Endothelial cell of umbilical vein (primary cell): ENCODE results near the gene NCOR1. TPM values are rescaled to one million over a fixed set of nuclear protein-coding genes. Genes with fewer than 3 reads are reported as not detected.

Source experiments
- BruUV-seq: library from RNA; stranded (reverse); fragments of 400-500 nt; replicated peaks from 2 replicates; lab custom pipeline; 2021; lab: Mats Ljungman, UMichigan
- CTCF ChIA-PET: fragments of 300-600, 350-600 bp; sonication (Branson Sonifier 250); formaldehyde crosslinking; loops from one replicate; lab custom pipeline; 2021; ENCODE audit warnings: antibody characterized with exemption, inconsistent platforms; lab: Charles Lee
- POLR2A ChIA-PET: fragments of 300-600, 350-600 bp; sonication (Branson Sonifier 250); formaldehyde crosslinking; loops from one replicate; lab custom pipeline; 2021; ENCODE audit warnings: antibody characterized with exemption, inconsistent platforms; lab: Charles Lee
- DNase-seq: peaks from one replicate; pipeline ENCODE4 v3.0.0-alpha.2; 2011; ENCODE audit warnings: low read depth, low spot score
- FAIRE-seq: peaks from 2 replicates; lab custom pipeline; 2011; peaks lifted over from hg19 to GRCh38; lab: Jason Lieb, UNC
- H2AFZ ChIP-seq: 2 replicates; pipeline ENCODE4 v1.6.0; 2012; ENCODE audit warnings: low read depth, low read length, control low read depth, inconsistent platforms
- H3K27ac ChIP-seq: 2 replicates; pipeline ENCODE4 v1.5.1; 2011; ENCODE audit warnings: low read depth, mild to moderate bottlenecking, control low read depth, low read length, moderate library complexity; ENCODE audit not compliant: insufficient read depth
- H3K27me3 ChIP-seq, 2 experiments: 2 replicates each; pipeline versions ENCODE4 v1.6.0 to v1.6.1; 2011; ENCODE audit warnings: low read length in 2 of 2, mixed read lengths in 1 of 2; ENCODE audit not compliant: control insufficient read depth in 2 of 2, insufficient read depth in 2 of 2
- H3K36me3 ChIP-seq, 2 experiments: 2 replicates in 1 of 2; 3 replicates in 1 of 2; pipeline ENCODE4 v1.5.1; 2011; ENCODE audit warnings: low read length in 2 of 2, mild to moderate bottlenecking in 1 of 2, moderate library complexity in 1 of 2; ENCODE audit not compliant: control insufficient read depth in 2 of 2, insufficient read depth in 2 of 2; ENCODE audit errors: extremely low read depth in 1 of 2
- H3K4me1 ChIP-seq: 3 replicates; pipeline ENCODE4 v1.5.1; 2011; ENCODE audit warnings: mild to moderate bottlenecking, low read length; ENCODE audit not compliant: control insufficient read depth, insufficient read depth; ENCODE audit errors: extremely low read depth
- H3K4me2 ChIP-seq: 2 replicates; pipeline ENCODE4 v1.6.1; 2011; ENCODE audit warnings: low read length, control low read depth, mixed read lengths; ENCODE audit not compliant: insufficient read depth
- H3K4me3 ChIP-seq, 3 experiments: fragments of 200-600 bp in 1 of 3; sonication (generic), shearing (Covaris generic) in 1 of 3; replicated peaks in 1 of 3; 2 replicates each; pipeline ENCODE4 v1.5.1; 2011 to 2016; ENCODE audit warnings: control low read depth in 3 of 3, low read length in 3 of 3, mild to moderate bottlenecking in 2 of 3, inconsistent platforms in 1 of 3, low read depth in 1 of 3, moderate library complexity in 1 of 3; ENCODE audit not compliant: insufficient read depth in 1 of 3
- H3K79me2 ChIP-seq: 2 replicates; pipeline ENCODE4 v1.6.0; 2012; ENCODE audit warnings: low read length, inconsistent platforms; ENCODE audit not compliant: control insufficient read depth, insufficient read depth
- H3K9ac ChIP-seq: replicated peaks from 2 replicates; pipeline ENCODE3; 2011; ENCODE audit warnings: low read length, control low read depth; ENCODE audit not compliant: insufficient read depth; ENCODE audit errors: extremely low read depth
- H3K9me1 ChIP-seq: replicated peaks from 3 replicates; pipeline ENCODE4 v1.6.0; 2011; ENCODE audit warnings: mild to moderate bottlenecking, low read length; ENCODE audit not compliant: control insufficient read depth, insufficient read depth; ENCODE audit errors: extremely low read depth
- H3K9me3 ChIP-seq: replicated peaks from 2 replicates; pipeline ENCODE4 v1.5.1; 2012; ENCODE audit warnings: low read length, inconsistent platforms; ENCODE audit not compliant: control insufficient read depth, insufficient read depth
- H4K20me1 ChIP-seq: replicated peaks from 2 replicates; pipeline ENCODE3; 2011; ENCODE audit warnings: mild to moderate bottlenecking, low read length; ENCODE audit not compliant: control insufficient read depth, insufficient read depth; ENCODE audit errors: extremely low read depth
- GATA2 ChIP-seq: IDR thresholded peaks from 2 replicates; pipeline ENCODE4 v1.7.0; 2011; ENCODE audit warnings: low read depth, mild to moderate bottlenecking, moderate library complexity, mixed read lengths, low read length; ENCODE audit not compliant: insufficient read length, insufficient read depth
- MAX ChIP-seq: IDR thresholded peaks from 2 replicates; pipeline ENCODE4 v1.6.1; 2011; ENCODE audit not compliant: insufficient read depth, insufficient read length
- dilution Hi-C: fragments of 300-500 bp; cut with MboI; formaldehyde crosslinking; loops from one replicate; pipeline ENCODE4 v1.15.0; 2019; ENCODE audit warnings: low sequenced_read_pairs; ENCODE audit not compliant: extremely low pct_ligation_motif_present
- intact Hi-C: fragments of 100-400 bp; cut with micrococcal nuclease; formaldehyde crosslinking; loops from one replicate; pipeline ENCODE4 v1.10.0; 2022
- polyA plus RNA-seq, 4 experiments: library from polyadenylated mRNA; depleted of rRNA in 3 of 4; stranded (reverse) in 3 of 4; unstranded in 1 of 4; fragments of >200 nt; gene quantifications; 2 replicates each; pipeline versions ENCODE4 v1.2.1 to v1.2.3, GENCODE V29; 2011 to 2012; ENCODE audit warnings: missing spikeins in 1 of 4
- total RNA-seq: library from RNA; stranded (reverse); gene quantifications from 2 replicates; pipeline ENCODE4 v1.2.3, GENCODE V29; 2021
- TF ChIP-seq, protein P1 (sequence below), 2 donors: IDR thresholded peaks; 1 replicate in 1 of 2; 2 replicates in 1 of 2; pipeline ENCODE4 v1.5.1; 2011; ENCODE audit warnings: low read length in 2 of 2, mild to moderate bottlenecking in 2 of 2, moderate library complexity in 2 of 2, control low read depth in 1 of 2, inconsistent platforms in 1 of 2, low read depth in 1 of 2; ENCODE audit not compliant: insufficient read depth in 1 of 2; ENCODE audit errors: extremely low read depth in 1 of 2

NCOR1 gene
- total and polyA plus RNA-seq, 2 donors (not counting 3 experiments of a cell fraction or from before 2014, with no cell fraction given), result 90.0 to 134 TPM

GRCh38 chr17:16046966-16047365 is 168.4 kb downstream of the NCOR1 start:
- no TSS peak for BruUV-seq
- Histone ChIP-seq H3K36me3 (peaks cover 20 to 27% of the 10 kb centered on the region in 2 experiments), H4K20me1 (no peaks in the 10 kb centered on the region), H3K9me3 (no peaks in the 10 kb centered on the region), H3K4me2 (no peak overlapping the region), H3K9me1 (no peaks in the 10 kb centered on the region), H3K9ac (no peak overlapping the region), H2AFZ (no peak overlapping the region), H3K4me1 (no peaks in the 10 kb centered on the region), H3K27me3 (no peaks in the 10 kb centered on the region), H3K4me3 (no peak overlapping the region), H3K27ac (no peak overlapping the region), H3K79me2 (peaks cover 5% of the 10 kb centered on the region)
- ChIA-PET POLR2A (no interaction called here), CTCF (interaction anchor here (1.2 to 1.3 kb wide), 2 partner anchors 13 to 38 kb away, joined by 3 read pairs; no protein-coding TSS in a partner anchor)
- FAIRE-seq, result no peak
- dilution Hi-C loops (no loop called here), intact Hi-C loops (no loop called here)
- no peak for DNase-seq
- no peak for TF ChIP-seq MAX
- TF ChIP-seq, protein P1, sequence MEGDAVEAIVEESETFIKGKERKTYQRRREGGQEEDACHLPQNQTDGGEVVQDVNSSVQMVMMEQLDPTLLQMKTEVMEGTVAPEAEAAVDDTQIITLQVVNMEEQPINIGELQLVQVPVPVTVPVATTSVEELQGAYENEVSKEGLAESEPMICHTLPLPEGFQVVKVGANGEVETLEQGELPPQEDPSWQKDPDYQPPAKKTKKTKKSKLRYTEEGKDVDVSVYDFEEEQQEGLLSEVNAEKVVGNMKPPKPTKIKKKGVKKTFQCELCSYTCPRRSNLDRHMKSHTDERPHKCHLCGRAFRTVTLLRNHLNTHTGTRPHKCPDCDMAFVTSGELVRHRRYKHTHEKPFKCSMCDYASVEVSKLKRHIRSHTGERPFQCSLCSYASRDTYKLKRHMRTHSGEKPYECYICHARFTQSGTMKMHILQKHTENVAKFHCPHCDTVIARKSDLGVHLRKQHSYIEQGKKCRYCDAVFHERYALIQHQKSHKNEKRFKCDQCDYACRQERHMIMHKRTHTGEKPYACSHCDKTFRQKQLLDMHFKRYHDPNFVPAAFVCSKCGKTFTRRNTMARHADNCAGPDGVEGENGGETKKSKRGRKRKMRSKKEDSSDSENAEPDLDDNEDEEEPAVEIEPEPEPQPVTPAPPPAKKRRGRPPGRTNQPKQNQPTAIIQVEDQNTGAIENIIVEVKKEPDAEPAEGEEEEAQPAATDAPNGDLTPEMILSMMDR (IDR thresholded peaks at IDR 0.05; ENCODE audit: extremely low read depth in 1 of 2, insufficient read depth in 1 of 2, low read depth in 1 of 2, low read length in 2 of 2), result no peak
- no peak for TF ChIP-seq GATA2

- Histone ChIP-seq H2AFZ (no peak overlapping the region), H3K4me3 (no peak overlapping the region), H3K9me3 (no peaks in the 10 kb centered on the region), H3K9ac (no peak overlapping the region), H3K4me2 (no peak overlapping the region), H3K4me1 (no peaks in the 10 kb centered on the region), H3K27ac (no peak overlapping the region), H3K27me3 (no peaks in the 10 kb centered on the region), H4K20me1 (no peaks in the 10 kb centered on the region), H3K79me2 (peaks cover 2% of the 10 kb centered on the region), H3K36me3 (peaks cover 22 to 28% of the 10 kb centered on the region in 2 experiments), H3K9me1 (no peaks in the 10 kb centered on the region)
- intact Hi-C loops, result no loop called here
- no TSS peak for BruUV-seq
- dilution Hi-C loops, result no loop called here
- TF ChIP-seq MAX, result no peak
- ChIA-PET CTCF (interaction anchor here (0.7 kb wide), 1 partner anchor 27 kb away, joined by 3 read pairs; no protein-coding TSS in a partner anchor), POLR2A (no interaction called here)
- DNase-seq (no peak), FAIRE-seq (no peak)
Observed at GRCh38 chr17:16044487-16044886, 170.8 kb downstream of the NCOR1 start.
